NB4 (cell line): ENCODE results near the gene MYCBP2.

Experiments
- DNase-seq: peaks from one replicate; pipeline ENCODE4 v3.0.0; 2010; ENCODE audit warnings: low read depth
- H3K4me3 ChIP-seq: one replicate; pipeline ENCODE4 v1.5.1; 2011; ENCODE audit warnings: mild to moderate bottlenecking, low read depth, low read length, moderate library complexity
- CTCF ChIP-seq: IDR thresholded peaks from one replicate; pipeline ENCODE4 v1.5.1; 2012; ENCODE audit warnings: low read depth, low read length
- MAX ChIP-seq: IDR thresholded peaks from 2 replicates; pipeline ENCODE4 v1.6.1; 2011; ENCODE audit warnings: low read depth, low read length
- MYC ChIP-seq: IDR thresholded peaks from 2 replicates; pipeline ENCODE4 v1.6.1; 2011; ENCODE audit warnings: low read depth, low read length
- POLR2A ChIP-seq: IDR thresholded peaks from 2 replicates; pipeline ENCODE4 v1.6.1; 2011; ENCODE audit warnings: mild to moderate bottlenecking; ENCODE audit not compliant: insufficient read length; ENCODE audit errors: extremely low read depth

MYCBP2 gene

GRCh38 chr13:77113496-77113895 is 213.4 kb downstream of the MYCBP2 start:
- no peak for TF ChIP-seq POLR2A
- no peak for TF ChIP-seq CTCF
- TF ChIP-seq MAX = no peak
- TF ChIP-seq MYC = no peak
- DNase-seq = no peak

GRCh38 chr13:77105051-77105450 is 221.8 kb downstream of the MYCBP2 start:
- no peak for DNase-seq
- no peak overlapping the region for H3K4me3 ChIP-seq

More at GRCh38 chr13:77113496-77113895, 213.4 kb downstream of the MYCBP2 start:
- no peak overlapping the region for H3K4me3 ChIP-seq

GRCh38 chr13:77099415-77099814 is 227.5 kb downstream of the MYCBP2 start:
- no peak for TF ChIP-seq POLR2A
- TF ChIP-seq MYC = no peak
- TF ChIP-seq CTCF = no peak
- TF ChIP-seq MAX = no peak
- H3K4me3 ChIP-seq = no peak overlapping the region
- DNase-seq = no peak

More at GRCh38 chr13:77105051-77105450, 221.8 kb downstream of the MYCBP2 start:
- TF ChIP-seq POLR2A = no peak
- TF ChIP-seq CTCF = no peak
- no peak for TF ChIP-seq MAX
- no peak for TF ChIP-seq MYC

- TF ChIP-seq MYC (no peak), MAX (no peak), POLR2A (no peak), CTCF (no peak)
- H3K4me3 ChIP-seq = no peak overlapping the region
- DNase-seq = no peak
Observed at GRCh38 chr13:77095288-77095687, 231.6 kb downstream of the MYCBP2 start.

GRCh38 chr13:77094773-77095172 is 232.1 kb downstream of the MYCBP2 start:
- DNase-seq = no peak
- TF ChIP-seq MYC = no peak
- TF ChIP-seq POLR2A = no peak
- no peak for TF ChIP-seq CTCF
- no peak for TF ChIP-seq MAX
- no peak overlapping the region for H3K4me3 ChIP-seq

- no peak overlapping the region for H3K4me3 ChIP-seq
- TF ChIP-seq POLR2A (no peak), MAX (no peak), MYC (no peak), CTCF (no peak)
- no peak for DNase-seq
Observed at GRCh38 chr13:77093735-77094134, 233.2 kb downstream of the MYCBP2 start.
